ENCODE measurements around the gene TEP1.

The TEP1 gene

DNA sequence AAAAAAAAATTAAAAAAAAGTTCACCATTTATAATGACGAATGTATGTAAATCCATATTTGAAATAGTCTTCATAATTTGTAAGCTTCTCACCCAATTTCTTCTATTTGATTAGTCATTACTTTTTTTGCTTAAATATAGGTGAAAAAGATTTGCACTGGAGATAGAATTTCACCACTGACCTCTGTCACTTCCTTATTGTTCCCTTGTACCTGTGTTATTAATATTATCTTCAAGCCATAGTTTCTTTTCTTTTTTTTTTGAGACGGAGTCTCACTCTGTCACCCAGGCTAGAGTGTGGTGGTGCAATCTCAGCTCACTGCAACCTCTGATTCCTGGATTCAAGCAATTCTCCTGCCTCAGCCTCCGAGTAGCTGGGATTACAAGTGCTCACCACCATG, 15.8 kb downstream of the TEP1 start:
- Mint-ChIP-seq H3K9me3 (no peaks in the 10 kb centered on the region), H3K4me1 (no peaks in the 10 kb centered on the region), H3K27me3 (no peaks in the 10 kb centered on the region), H3K27ac (ENCODE audit: low read depth) (no peak overlapping the region), H3K4me3 (no peak overlapping the region), H3K36me3 (ENCODE audit: insufficient read depth) (peaks cover 76% of the 10 kb centered on the region)
- DNase-seq (ENCODE audit: low spot score in 2 of 2) (no peak), ATAC-seq (replicated peaks; ENCODE audit: extremely low read depth, poor library complexity, severe bottlenecking) (no peak)

DNA sequence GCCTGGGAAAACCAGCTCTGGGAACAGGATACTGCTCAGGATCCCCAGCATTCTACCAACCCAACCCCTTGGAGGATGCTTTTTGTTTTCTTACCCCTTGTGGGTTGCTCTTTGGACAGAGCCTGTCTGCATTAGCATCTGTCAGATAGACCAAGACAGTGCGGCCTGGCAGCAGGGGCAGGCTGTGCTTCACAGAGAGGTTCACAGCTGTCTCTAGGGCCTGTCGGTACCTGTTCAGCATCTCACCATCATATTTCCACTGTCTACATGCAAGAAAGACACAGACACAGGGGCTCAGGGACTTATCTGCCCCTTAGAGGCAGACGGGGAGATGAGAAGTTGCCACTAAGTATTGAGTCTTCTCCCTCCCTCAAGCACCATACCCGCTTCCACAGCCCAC, 21.8 kb downstream of the TEP1 start:
- DNase-seq (ENCODE audit: low spot score in 2 of 2) (no peak), ATAC-seq (replicated peaks; ENCODE audit: extremely low read depth, poor library complexity, severe bottlenecking) (no peak)
- H3K9me3 Mint-ChIP-seq, result no peaks in the 10 kb centered on the region
- H3K4me1 Mint-ChIP-seq, result peaks cover 13% of the 10 kb centered on the region
- no peaks in the 10 kb centered on the region for H3K27me3 Mint-ChIP-seq
- H3K36me3 Mint-ChIP-seq (ENCODE audit: insufficient read depth), result peaks cover 85% of the 10 kb centered on the region
- H3K27ac Mint-ChIP-seq (ENCODE audit: low read depth), result no peak overlapping the region
- H3K4me3 Mint-ChIP-seq, result no peak overlapping the region

DNA sequence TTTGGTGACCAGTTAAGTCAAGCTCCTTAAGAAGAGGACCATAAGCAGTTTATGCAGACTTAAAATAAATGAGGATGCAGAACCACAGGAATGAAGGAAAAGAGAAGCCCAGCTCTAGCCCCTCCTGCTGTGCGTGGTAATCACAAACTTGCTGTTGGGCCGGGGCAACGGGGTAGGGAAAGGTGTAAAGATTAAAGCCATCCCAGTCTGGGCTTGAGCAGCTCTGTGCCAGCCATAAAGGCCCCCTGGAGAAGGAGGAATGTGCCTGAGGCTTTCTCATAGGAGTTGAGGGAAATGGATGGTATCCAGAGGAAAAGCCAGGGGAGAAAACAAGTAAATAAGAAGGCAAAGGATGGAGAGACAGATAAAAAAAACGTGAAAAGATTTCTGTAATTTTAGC, 25.1 kb downstream of the TEP1 start:
- no peak for ATAC-seq (replicated peaks; ENCODE audit: extremely low read depth, poor library complexity, severe bottlenecking)
- Mint-ChIP-seq H3K27me3 (no peaks in the 10 kb centered on the region), H3K27ac (ENCODE audit: low read depth) (peak overlapping the region; percentile 51), H3K4me3 (no peak overlapping the region), H3K9me3 (no peaks in the 10 kb centered on the region), H3K36me3 (ENCODE audit: insufficient read depth) (peaks cover 77% of the 10 kb centered on the region), H3K4me1 (peaks cover 13% of the 10 kb centered on the region)
- no peak for DNase-seq (ENCODE audit: low spot score in 2 of 2)

DNA sequence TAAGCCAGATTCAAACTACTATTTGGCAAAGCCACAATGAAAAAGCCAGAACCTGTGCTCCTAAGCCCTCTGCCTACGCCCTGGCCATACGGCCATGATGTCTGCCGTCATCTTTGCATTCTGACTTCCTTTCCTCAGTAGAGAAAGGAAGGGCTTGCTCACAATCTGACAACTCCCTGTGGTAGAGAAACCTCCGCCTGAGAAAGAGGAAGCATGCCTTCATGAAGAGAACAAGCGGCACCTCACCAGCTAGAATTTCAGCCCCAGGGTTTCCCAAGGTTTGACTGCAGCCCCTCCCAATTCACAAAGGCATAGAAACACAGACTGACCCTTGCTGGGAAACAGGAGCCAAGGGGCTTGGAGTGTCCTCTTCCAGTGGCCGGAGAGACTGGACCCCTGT, 25.7 kb downstream of the TEP1 start:
- Mint-ChIP-seq H3K36me3 (ENCODE audit: insufficient read depth) (peaks cover 72% of the 10 kb centered on the region), H3K27me3 (no peaks in the 10 kb centered on the region), H3K9me3 (no peaks in the 10 kb centered on the region), H3K4me3 (no peak overlapping the region), H3K27ac (ENCODE audit: low read depth) (peak overlapping the region; percentile 51), H3K4me1 (peaks cover 13% of the 10 kb centered on the region)
- DNase-seq (ENCODE audit: low spot score in 2 of 2), result no peak
- ATAC-seq (replicated peaks; ENCODE audit: extremely low read depth, poor library complexity, severe bottlenecking), result no peak

DNA sequence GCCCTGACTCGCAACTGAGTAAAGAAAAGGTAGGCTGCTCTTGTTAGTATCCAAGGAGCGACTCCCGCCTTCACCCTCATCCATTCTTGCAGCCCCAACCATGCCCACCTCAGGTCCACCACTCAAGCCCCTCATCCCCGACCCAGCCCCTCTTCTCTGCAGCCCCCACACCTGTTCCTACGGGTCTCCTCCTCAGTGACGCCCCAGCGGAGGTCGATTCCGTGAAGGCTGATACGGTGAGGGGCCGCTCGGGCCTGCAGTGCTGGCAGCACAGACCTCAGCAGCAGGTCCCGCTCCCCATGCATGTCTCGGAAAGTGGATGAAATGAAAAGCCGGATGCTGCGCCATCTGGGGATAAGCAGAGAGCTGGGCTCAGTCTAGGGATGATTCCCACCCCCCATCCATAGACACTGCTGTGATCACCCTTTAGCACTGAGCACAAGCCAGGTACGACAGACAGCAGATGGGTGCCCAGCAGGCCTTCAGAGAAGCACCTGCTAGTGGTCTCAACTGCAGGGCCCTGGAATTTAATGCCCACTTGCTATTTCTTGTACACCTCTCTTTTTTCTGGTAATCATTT, 26.9 kb downstream of the TEP1 start:
- DNase-seq (ENCODE audit: low spot score in 2 of 2) (no peak), ATAC-seq (replicated peaks; ENCODE audit: extremely low read depth, poor library complexity, severe bottlenecking) (no peak)
- peaks cover 62% of the 10 kb centered on the region for H3K36me3 Mint-ChIP-seq (ENCODE audit: insufficient read depth)
- peaks cover 13% of the 10 kb centered on the region for H3K4me1 Mint-ChIP-seq
- H3K9me3 Mint-ChIP-seq, result no peaks in the 10 kb centered on the region
- H3K4me3 Mint-ChIP-seq, result no peak overlapping the region
- no peak overlapping the region for H3K27ac Mint-ChIP-seq (ENCODE audit: low read depth)
- H3K27me3 Mint-ChIP-seq, result no peaks in the 10 kb centered on the region

DNA sequence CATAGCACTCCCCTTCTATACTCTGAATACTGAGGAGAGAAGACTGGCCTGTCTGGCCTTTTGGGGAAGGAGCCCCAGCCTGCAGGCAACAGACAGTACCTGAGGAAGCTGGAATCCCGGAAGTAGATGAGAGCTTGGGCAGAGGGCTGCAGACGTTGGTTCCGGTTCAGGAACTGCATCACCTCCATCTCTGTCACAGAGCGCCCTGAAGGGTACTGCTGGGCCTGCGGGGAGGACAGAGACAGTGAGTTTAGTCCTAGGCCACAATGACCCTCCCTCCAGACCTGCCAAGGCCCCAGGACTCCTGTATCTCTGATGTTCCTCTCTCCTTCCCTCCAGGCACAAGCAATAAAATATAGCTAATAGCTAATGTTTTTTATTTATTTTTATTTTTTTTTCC, 28.4 kb downstream of the TEP1 start:
- no peak overlapping the region for H3K27ac Mint-ChIP-seq (ENCODE audit: low read depth)
- no peaks in the 10 kb centered on the region for H3K27me3 Mint-ChIP-seq
- no peak for DNase-seq (ENCODE audit: low spot score in 2 of 2)
- no peak overlapping the region for H3K4me3 Mint-ChIP-seq
- no peak for ATAC-seq (replicated peaks; ENCODE audit: extremely low read depth, poor library complexity, severe bottlenecking)
- H3K4me1 Mint-ChIP-seq, result peaks cover 13% of the 10 kb centered on the region
- H3K9me3 Mint-ChIP-seq, result no peaks in the 10 kb centered on the region
- peaks cover 56% of the 10 kb centered on the region for H3K36me3 Mint-ChIP-seq (ENCODE audit: insufficient read depth)

DNA sequence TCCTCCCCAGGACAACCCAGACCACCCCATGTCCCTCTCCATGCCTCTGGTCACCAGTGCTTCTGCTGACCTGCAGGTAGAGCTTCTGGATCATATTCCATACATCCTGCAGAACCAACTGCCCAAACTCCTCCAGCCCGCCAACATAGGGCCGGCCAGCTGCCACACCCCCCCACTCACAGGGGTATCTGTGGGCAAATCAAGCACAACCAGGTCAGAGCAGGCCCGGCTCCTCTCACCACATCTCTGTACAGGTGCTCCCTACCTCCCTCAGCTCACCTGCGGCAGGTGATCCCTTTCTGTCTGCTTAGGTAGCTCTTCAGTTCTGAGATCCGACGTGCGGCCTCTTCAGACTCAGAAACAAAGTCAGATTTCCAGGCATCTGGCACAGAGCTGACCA, 29.0 kb downstream of the TEP1 start:
- Mint-ChIP-seq H3K4me3 (no peak overlapping the region), H3K9me3 (no peaks in the 10 kb centered on the region), H3K4me1 (peaks cover 9% of the 10 kb centered on the region), H3K27me3 (no peaks in the 10 kb centered on the region), H3K36me3 (ENCODE audit: insufficient read depth) (peaks cover 56% of the 10 kb centered on the region), H3K27ac (ENCODE audit: low read depth) (no peak overlapping the region)
- ATAC-seq (replicated peaks; ENCODE audit: extremely low read depth, poor library complexity, severe bottlenecking) (no peak), DNase-seq (ENCODE audit: low spot score in 2 of 2) (no peak)

DNA sequence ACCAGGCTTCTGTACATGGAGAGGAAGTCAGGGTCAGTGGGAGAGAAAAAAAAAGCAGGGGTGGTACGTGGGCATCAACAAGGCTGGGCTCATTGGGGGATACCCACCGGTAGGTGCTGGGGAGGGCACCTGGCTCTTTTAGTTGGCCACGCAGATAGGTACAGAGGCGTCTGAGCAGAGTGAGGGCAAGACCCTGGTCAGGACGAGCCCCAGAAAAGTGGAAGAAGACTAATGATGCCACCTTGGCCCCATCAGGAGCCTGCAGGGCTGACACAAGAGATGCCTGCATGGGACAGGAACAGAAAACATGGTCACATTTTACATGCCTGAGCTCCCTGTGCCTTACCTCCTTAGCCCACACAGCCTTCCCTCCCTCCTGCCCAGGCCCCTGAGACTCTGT, 29.7 kb downstream of the TEP1 start:
- no peaks in the 10 kb centered on the region for H3K9me3 Mint-ChIP-seq
- H3K36me3 Mint-ChIP-seq (ENCODE audit: insufficient read depth), result peaks cover 56% of the 10 kb centered on the region
- no peaks in the 10 kb centered on the region for H3K27me3 Mint-ChIP-seq
- ATAC-seq (replicated peaks; ENCODE audit: extremely low read depth, poor library complexity, severe bottlenecking) (no peak), DNase-seq (ENCODE audit: low spot score in 2 of 2) (no peak)
- peaks cover 6% of the 10 kb centered on the region for H3K4me1 Mint-ChIP-seq
- H3K4me3 Mint-ChIP-seq, result no peak overlapping the region
- no peak overlapping the region for H3K27ac Mint-ChIP-seq (ENCODE audit: low read depth)

DNA sequence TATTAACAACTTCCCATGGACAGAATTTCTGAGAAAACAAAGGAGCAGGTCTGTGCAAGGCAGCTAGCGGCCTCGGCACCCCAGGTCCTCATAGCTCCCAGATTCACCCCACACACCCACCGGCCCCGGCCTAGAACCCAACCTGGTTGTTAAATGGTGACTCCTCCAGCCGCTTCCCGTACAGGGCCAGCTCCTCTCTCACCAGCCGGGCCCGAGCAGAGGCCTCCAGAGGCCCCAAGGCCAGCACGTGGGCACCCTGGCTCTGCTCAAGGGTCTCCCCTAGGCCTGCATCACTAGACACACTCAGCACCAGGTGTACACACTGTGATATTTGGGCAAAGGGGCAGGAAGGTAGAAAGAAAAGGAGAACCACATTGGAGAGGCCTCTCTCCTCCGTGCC, 30.3 kb downstream of the TEP1 start:
- no peaks in the 10 kb centered on the region for H3K27me3 Mint-ChIP-seq
- DNase-seq (ENCODE audit: low spot score in 2 of 2) (no peak), ATAC-seq (replicated peaks; ENCODE audit: extremely low read depth, poor library complexity, severe bottlenecking) (no peak)
- no peak overlapping the region for H3K4me3 Mint-ChIP-seq
- H3K36me3 Mint-ChIP-seq (ENCODE audit: insufficient read depth), result peaks cover 55% of the 10 kb centered on the region
- no peak overlapping the region for H3K27ac Mint-ChIP-seq (ENCODE audit: low read depth)
- peaks cover 3% of the 10 kb centered on the region for H3K4me1 Mint-ChIP-seq
- H3K9me3 Mint-ChIP-seq, result no peaks in the 10 kb centered on the region

DNA sequence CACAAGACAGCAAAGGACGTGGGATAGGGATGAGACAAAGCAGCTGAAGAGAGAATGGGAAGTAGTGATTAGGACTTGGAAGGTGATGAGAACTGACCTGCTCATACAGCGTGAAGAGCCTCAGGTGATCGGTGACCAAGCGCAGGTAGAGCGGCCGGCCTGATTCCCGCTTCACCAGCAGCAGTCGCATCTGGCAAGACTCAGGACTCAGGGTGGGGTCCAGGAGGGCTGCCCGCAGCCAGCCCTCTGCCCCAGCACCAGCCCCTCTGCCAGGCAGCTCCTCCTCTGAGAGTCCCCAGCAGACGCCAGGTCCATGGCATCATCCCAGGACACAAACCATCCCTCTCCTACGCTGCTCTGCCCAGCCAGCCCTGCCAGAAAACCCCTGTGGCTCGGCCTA, 30.8 kb downstream of the TEP1 start:
- ATAC-seq (replicated peaks; ENCODE audit: extremely low read depth, poor library complexity, severe bottlenecking) (no peak), DNase-seq (ENCODE audit: low spot score in 2 of 2) (no peak)
- no peaks in the 10 kb centered on the region for H3K27me3 Mint-ChIP-seq
- no peak overlapping the region for H3K27ac Mint-ChIP-seq (ENCODE audit: low read depth)
- H3K4me3 Mint-ChIP-seq, result no peak overlapping the region
- H3K9me3 Mint-ChIP-seq, result no peaks in the 10 kb centered on the region
- peaks cover 53% of the 10 kb centered on the region for H3K36me3 Mint-ChIP-seq (ENCODE audit: insufficient read depth)
- no peaks in the 10 kb centered on the region for H3K4me1 Mint-ChIP-seq

DNA sequence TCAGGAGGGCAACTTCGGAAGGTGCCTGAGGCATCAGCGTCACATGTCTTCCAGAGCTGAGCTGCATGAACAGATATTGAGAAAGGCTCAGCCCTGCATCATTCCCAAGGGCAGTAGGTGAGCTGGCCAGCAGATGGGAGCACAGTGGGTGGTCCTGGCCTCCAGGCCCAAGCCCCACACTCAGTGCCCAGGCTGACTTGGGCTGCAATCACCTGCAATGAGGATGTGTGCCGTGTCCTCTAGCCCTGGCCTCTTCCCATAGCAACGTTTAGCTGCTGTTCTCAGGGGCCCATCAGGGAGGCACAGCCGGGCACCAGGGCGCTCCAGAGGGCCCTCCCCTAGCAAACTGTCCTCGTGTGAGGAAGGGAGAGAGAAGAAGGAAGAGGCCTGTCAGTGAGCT, 32.0 kb downstream of the TEP1 start:
- Mint-ChIP-seq H3K27me3 (no peaks in the 10 kb centered on the region), H3K4me3 (no peak overlapping the region), H3K9me3 (no peaks in the 10 kb centered on the region), H3K4me1 (no peaks in the 10 kb centered on the region), H3K36me3 (ENCODE audit: insufficient read depth) (peaks cover 55% of the 10 kb centered on the region), H3K27ac (ENCODE audit: low read depth) (no peak overlapping the region)
- DNase-seq (ENCODE audit: low spot score in 2 of 2), result no peak
- no peak for ATAC-seq (replicated peaks; ENCODE audit: extremely low read depth, poor library complexity, severe bottlenecking)

DNA sequence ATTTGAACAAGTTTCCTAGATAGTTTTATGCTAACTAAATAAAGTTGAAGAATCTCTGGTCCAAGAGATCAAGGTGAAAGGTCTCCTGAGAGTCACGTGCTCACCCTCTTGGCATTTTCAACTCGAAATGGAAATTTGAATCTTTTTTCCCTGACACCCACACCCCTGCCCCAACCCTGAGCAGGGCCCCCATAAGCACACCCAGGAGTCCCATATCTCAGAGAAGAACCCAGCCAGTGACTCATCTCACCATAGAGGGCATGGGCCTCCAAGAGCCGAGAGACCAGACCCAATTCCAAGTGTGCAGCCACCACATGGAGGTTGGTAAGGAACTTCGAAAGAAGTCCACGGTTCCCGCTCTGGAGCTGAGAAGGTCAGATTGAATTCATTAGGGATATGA, 32.6 kb downstream of the TEP1 start:
- H3K27ac Mint-ChIP-seq (ENCODE audit: low read depth), result no peak overlapping the region
- ATAC-seq (replicated peaks; ENCODE audit: extremely low read depth, poor library complexity, severe bottlenecking) (no peak), DNase-seq (ENCODE audit: low spot score in 2 of 2) (no peak)
- H3K27me3 Mint-ChIP-seq, result no peaks in the 10 kb centered on the region
- H3K4me1 Mint-ChIP-seq, result no peaks in the 10 kb centered on the region
- no peaks in the 10 kb centered on the region for H3K9me3 Mint-ChIP-seq
- H3K4me3 Mint-ChIP-seq, result no peak overlapping the region
- H3K36me3 Mint-ChIP-seq (ENCODE audit: insufficient read depth), result peaks cover 53% of the 10 kb centered on the region

DNA sequence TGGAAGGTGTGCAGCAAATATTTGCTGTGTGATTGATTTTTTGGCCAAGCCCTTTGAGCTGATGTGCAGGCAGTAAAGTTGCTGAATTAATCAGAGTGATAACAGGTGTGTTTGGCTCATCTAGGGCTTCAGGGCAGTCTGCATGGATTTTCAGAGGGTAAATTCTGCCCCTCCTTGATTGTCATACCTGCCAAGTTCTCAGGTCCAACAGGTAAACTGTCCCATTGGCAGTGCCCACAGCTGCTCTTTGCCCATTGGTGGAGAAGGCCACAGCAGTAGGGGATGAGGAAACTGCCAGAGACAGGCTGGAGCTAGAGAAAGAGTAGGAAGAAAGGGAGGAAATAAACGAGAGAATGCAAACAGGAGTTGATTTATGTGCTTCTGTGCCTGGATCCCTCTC, 33.6 kb downstream of the TEP1 start:
- H3K27ac Mint-ChIP-seq (ENCODE audit: low read depth), result no peak overlapping the region
- ATAC-seq (replicated peaks; ENCODE audit: extremely low read depth, poor library complexity, severe bottlenecking) (no peak), DNase-seq (ENCODE audit: low spot score in 2 of 2) (no peak)
- peaks cover 58% of the 10 kb centered on the region for H3K36me3 Mint-ChIP-seq (ENCODE audit: insufficient read depth)
- no peaks in the 10 kb centered on the region for H3K27me3 Mint-ChIP-seq
- H3K4me3 Mint-ChIP-seq, result no peak overlapping the region
- H3K4me1 Mint-ChIP-seq, result no peaks in the 10 kb centered on the region
- no peaks in the 10 kb centered on the region for H3K9me3 Mint-ChIP-seq

DNA sequence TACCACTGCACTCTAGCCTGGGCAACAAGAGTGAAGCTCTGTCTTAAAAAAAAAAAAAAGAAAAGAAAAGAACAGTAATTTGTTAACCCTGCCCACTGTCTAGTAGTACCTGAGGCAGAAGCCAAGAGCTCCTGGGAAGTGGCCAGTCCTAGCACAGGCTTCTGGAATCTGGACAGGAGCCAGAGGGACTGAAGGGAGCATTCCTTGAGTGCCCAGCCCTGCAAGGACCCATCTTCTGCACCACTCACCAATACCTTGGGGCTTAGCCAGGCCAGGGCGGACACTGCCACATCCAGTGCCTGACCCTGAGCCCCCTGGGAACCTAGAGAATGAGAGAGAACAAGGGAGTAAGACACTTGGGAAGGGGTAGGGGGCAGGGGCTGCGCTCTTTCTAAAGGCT, 36.1 kb downstream of the TEP1 start:
- no peak overlapping the region for H3K27ac Mint-ChIP-seq (ENCODE audit: low read depth)
- H3K4me1 Mint-ChIP-seq, result no peaks in the 10 kb centered on the region
- DNase-seq (ENCODE audit: low spot score in 2 of 2) (no peak), ATAC-seq (replicated peaks; ENCODE audit: extremely low read depth, poor library complexity, severe bottlenecking) (no peak)
- H3K27me3 Mint-ChIP-seq, result no peaks in the 10 kb centered on the region
- H3K4me3 Mint-ChIP-seq, result no peak overlapping the region
- H3K9me3 Mint-ChIP-seq, result no peaks in the 10 kb centered on the region
- peaks cover 61% of the 10 kb centered on the region for H3K36me3 Mint-ChIP-seq (ENCODE audit: insufficient read depth)

All from central memory CD8-positive, alpha-beta T cell (primary cell).